ENCODE data around the gene ESYT2. TPM values are rescaled to one million over a fixed set of nuclear protein-coding genes. Genes with fewer than 3 reads are reported as not detected.
A peak's percentile ranks its signal among the peaks of the same experiment; 100 is the strongest.

Gene ESYT2
- total and polyA plus RNA-seq, 9 of the 15 experiments (the other 6 are each of a cell fraction or from before 2014, with no cell fraction given), result 5.8 to 86.9 (median 64.7) TPM

DNA sequence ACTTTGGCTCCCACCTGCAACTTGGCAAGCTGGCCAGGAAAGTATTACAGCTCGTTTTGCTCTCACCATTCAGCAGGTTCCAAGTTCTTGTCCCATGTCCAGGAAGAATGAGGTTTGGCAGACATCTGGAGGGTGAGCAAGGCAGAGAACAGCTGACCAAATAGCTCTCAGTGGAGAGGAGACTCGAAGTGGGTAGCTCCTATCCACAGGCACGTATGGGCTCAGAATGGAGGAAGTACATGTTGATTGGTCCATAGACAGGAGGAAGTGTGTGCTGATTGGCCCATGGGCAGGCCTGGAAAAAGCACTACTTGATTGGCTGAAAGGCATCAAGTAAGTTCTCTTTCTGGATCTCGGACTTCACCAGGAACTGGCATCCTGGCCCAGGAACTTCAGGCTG lies 121.7 kb downstream of the ESYT2 start (continued):
- TF ChIP-seq, protein P1, sequence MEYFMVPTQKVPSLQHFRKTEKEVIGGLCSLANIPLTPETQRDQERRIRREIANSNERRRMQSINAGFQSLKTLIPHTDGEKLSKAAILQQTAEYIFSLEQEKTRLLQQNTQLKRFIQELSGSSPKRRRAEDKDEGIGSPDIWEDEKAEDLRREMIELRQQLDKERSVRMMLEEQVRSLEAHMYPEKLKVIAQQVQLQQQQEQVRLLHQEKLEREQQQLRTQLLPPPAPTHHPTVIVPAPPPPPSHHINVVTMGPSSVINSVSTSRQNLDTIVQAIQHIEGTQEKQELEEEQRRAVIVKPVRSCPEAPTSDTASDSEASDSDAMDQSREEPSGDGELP (CRISPR knock-in tag; IDR thresholded peaks at IDR 0.05; ENCODE audit: borderline replicate concordance), result peak; percentile 82
- TF ChIP-seq ZNF778 (CRISPR knock-in tag; IDR thresholded peaks at IDR 0.05), result no peak
- peak; percentile 79 for TF ChIP-seq ZFP36 (IDR thresholded peaks at IDR 0.05; ENCODE audit: low read depth, low read length, partially characterized antibody)
- peak; percentile 94 for TF ChIP-seq TRIM28 (IDR thresholded peaks at IDR 0.05)
- no peak for TF ChIP-seq POLR2AphosphoS2 (IDR thresholded peaks at IDR 0.05; ENCODE audit: low read length)

GRCh38 chr7:158706710-158707590 lies 122.4 kb downstream of the ESYT2 start:
- in situ Hi-C loops (cut with MboI), result no loop called here
- DNase-seq (ENCODE audit: extremely low read depth in 1 of 4, low spot score in 3 of 4) (no peak), ATAC-seq (no peak), FAIRE-seq (no peak)
- Histone ChIP-seq H3K4me3 (no peak overlapping the region), H3K27ac (ENCODE audit: extremely low read depth, low read depth, low read length) (no peak overlapping the region), H2AFZ (ENCODE audit: low read depth, low read length) (no peak overlapping the region), H3K4me2 (ENCODE audit: insufficient read depth, low read length) (peak overlapping the region; percentile 99; the same call in 1 of the 2 replicates), H3K27me3 (ENCODE audit: control insufficient read depth in 2 of 2, insufficient read depth in 2 of 2, low read length in 2 of 2) (no peaks in the 10 kb centered on the region), H3K79me2 (ENCODE audit: control insufficient read depth, insufficient read depth, low read length) (peaks cover 32% of the 10 kb centered on the region), H3K4me1 (replicated peaks in 1 of 2; ENCODE audit: control insufficient read depth in 2 of 2, insufficient read depth in 2 of 2, low read length in 2 of 2) (peaks cover 34 to 37% of the 10 kb centered on the region in 2 experiments), H3K36me3 (ENCODE audit: control insufficient read depth, insufficient read depth, low read length) (peaks cover 14% of the 10 kb centered on the region), H3K9ac (ENCODE audit: insufficient read depth in 1 of 2, low read depth in 2 of 2, low read length in 2 of 2) (no peak overlapping the region), H3K9me1 (ENCODE audit: control insufficient read depth, insufficient read depth, low read length) (peaks cover 2% of the 10 kb centered on the region), H4K20me1 (replicated peaks; ENCODE audit: control insufficient read depth, insufficient read depth, low read length) (0 out of 2 replicates have a peak, but pooled peaks cover 3% of the 10 kb centered on the region), H3K9me3 (replicated peaks; ENCODE audit: control insufficient read depth, insufficient read depth, low read depth, low read length) (peaks cover 8% of the 10 kb centered on the region)
- POLR2A ChIA-PET, result interaction anchor here (0.9 to 2.5 kb wide), 4 partner anchors 8 to 286 kb away, joined by 3 to 10 read pairs (median 5); no protein-coding TSS in a partner anchor
- 90% methylated on average over 29 of the region's 29 CpGs for WGBS (ENCODE audit: insufficient coverage, low coverage, missing lambda C conversion rate)
- intact Hi-C loops (cut with micrococcal nuclease), result no loop called here
- BruUV-seq (replicated peaks), result no TSS peak
- CTCF ChIA-PET (ENCODE audit: low intra/inter-chr PET ratio), result no interaction called here
- TF ChIP-seq ZNF77 (CRISPR knock-in tag; IDR thresholded peaks at IDR 0.05), result no peak
- 0 out of 2 replicates have a peak, but pooled peaks have one; percentile 65 for TF ChIP-seq RBM14 (IDR thresholded peaks at IDR 0.05; ENCODE audit: borderline replicate concordance, insufficient read depth, low read depth, low read length)
- peak; percentile 41; the same call in 1 of the 2 replicates for TF ChIP-seq POLR2G (IDR thresholded peaks at IDR 0.05; ENCODE audit: low read depth, low read length)
- no peak for TF ChIP-seq AFF4 (CRISPR knock-in tag; IDR thresholded peaks at IDR 0.05)
- TF ChIP-seq TAF9B (IDR thresholded peaks at IDR 0.05; ENCODE audit: partially characterized antibody), result no peak
- TF ChIP-seq FOXP1 (CRISPR knock-in tag; IDR thresholded peaks at IDR 0.05), result 0 out of 2 replicates have a peak, but pooled peaks have one; percentile 31
- TF ChIP-seq, protein P2, sequence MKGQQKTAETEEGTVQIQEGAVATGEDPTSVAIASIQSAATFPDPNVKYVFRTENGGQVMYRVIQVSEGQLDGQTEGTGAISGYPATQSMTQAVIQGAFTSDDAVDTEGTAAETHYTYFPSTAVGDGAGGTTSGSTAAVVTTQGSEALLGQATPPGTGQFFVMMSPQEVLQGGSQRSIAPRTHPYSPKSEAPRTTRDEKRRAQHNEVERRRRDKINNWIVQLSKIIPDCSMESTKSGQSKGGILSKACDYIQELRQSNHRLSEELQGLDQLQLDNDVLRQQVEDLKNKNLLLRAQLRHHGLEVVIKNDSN (CRISPR knock-in tag; IDR thresholded peaks at IDR 0.05), result 0 out of 2 replicates have a peak, but pooled peaks have one; percentile 24
- no peak for TF ChIP-seq NCOA2 (IDR thresholded peaks at IDR 0.05; ENCODE audit: partially characterized antibody in 2 of 2)
- no peak for TF ChIP-seq SRSF3 (IDR thresholded peaks at IDR 0.05; ENCODE audit: insufficient read depth, low read length)

Measured in K562 (cell line).